ENCODE results near the gene TRIM46. TPM values are rescaled to one million over a fixed set of nuclear protein-coding genes. Genes with fewer than 3 reads are reported as not detected.
A peak's percentile ranks its signal among the peaks of the same experiment; 100 is the strongest.

TRIM46 gene
- total and polyA plus RNA-seq, 2 of the 13 experiments (the other 11 are each of a cell fraction or from before 2014, with no cell fraction given) = 0.04 to 0.09 TPM

- TF ChIP-seq TFDP2 (CRISPR knock-in tag; IDR thresholded peaks at IDR 0.05) = no peak
- 0 out of 2 replicates have a peak, but pooled peaks have one; percentile 76 for TF ChIP-seq ZNF678 (CRISPR knock-in tag; IDR thresholded peaks at IDR 0.05)
- no peak for TF ChIP-seq NAIF1 (CRISPR knock-in tag; IDR thresholded peaks at IDR 0.05; ENCODE audit: borderline replicate concordance)
- no peak for TF ChIP-seq BCLAF1 (IDR thresholded peaks at IDR 0.05)
- TF ChIP-seq MXD1 (CRISPR knock-in tag; IDR thresholded peaks at IDR 0.05) = peak; percentile 79
- TF ChIP-seq ZNF563 (CRISPR knock-in tag; IDR thresholded peaks at IDR 0.05) = peak; percentile 17; the same call in 1 of the 2 replicates
- no peak for TF ChIP-seq TBL1XR1 (IDR thresholded peaks at IDR 0.05; ENCODE audit: borderline replicate concordance, low read length, partially characterized antibody)
- no peak for TF ChIP-seq HMG20B (CRISPR knock-in tag; conservative IDR thresholded peaks at IDR 0.05)
- TF ChIP-seq ZNF784 (CRISPR knock-in tag; IDR thresholded peaks at IDR 0.05; ENCODE audit: borderline replicate concordance) = 0 out of 2 replicates have a peak, but pooled peaks have one; percentile 54
- TF ChIP-seq ZNF230 (CRISPR knock-in tag; IDR thresholded peaks at IDR 0.05) = no peak
- no peak for TF ChIP-seq SRSF4 (IDR thresholded peaks at IDR 0.05; ENCODE audit: low read depth, low read length, poor library complexity, severe bottlenecking)
- no peak for TF ChIP-seq ZNF263 (CRISPR knock-in tag; IDR thresholded peaks at IDR 0.05)
- no peak for TF ChIP-seq TAF15 (IDR thresholded peaks at IDR 0.05; ENCODE audit: low read depth, low read length, poor library complexity, severe bottlenecking)
- no peak for TF ChIP-seq PHB2 (IDR thresholded peaks at IDR 0.05; ENCODE audit: partially characterized antibody)
- TF ChIP-seq ZBTB33 (CRISPR knock-in tag; IDR thresholded peaks at IDR 0.05) = no peak
- TF ChIP-seq SNRNP70 (IDR thresholded peaks at IDR 0.05; ENCODE audit: low read depth, low read length) = no peak
- TF ChIP-seq ZNF883 (CRISPR knock-in tag; IDR thresholded peaks at IDR 0.05; ENCODE audit: not compliant biosample characterization) = no peak
- TF ChIP-seq RXRB (CRISPR knock-in tag; IDR thresholded peaks at IDR 0.05; ENCODE audit: borderline replicate concordance) = no peak
- TF ChIP-seq KDM3A (CRISPR knock-in tag; IDR thresholded peaks at IDR 0.05; ENCODE audit: low read depth) = no peak
- no peak for TF ChIP-seq ZNF558 (CRISPR knock-in tag; IDR thresholded peaks at IDR 0.05; ENCODE audit: borderline replicate concordance)
- 0 out of 2 replicates have a peak, but pooled peaks have one; percentile 21 for TF ChIP-seq ZFX (CRISPR knock-in tag; IDR thresholded peaks at IDR 0.05; ENCODE audit: low read depth)
- no peak for TF ChIP-seq ZNF704 (CRISPR knock-in tag; IDR thresholded peaks at IDR 0.05; ENCODE audit: borderline replicate concordance)
Observed at GRCh38 chr1:155226910-155227260, 53.2 kb downstream of the TRIM46 start (continued).
